ENCODE results near the gene SOWAHB.

DNA sequence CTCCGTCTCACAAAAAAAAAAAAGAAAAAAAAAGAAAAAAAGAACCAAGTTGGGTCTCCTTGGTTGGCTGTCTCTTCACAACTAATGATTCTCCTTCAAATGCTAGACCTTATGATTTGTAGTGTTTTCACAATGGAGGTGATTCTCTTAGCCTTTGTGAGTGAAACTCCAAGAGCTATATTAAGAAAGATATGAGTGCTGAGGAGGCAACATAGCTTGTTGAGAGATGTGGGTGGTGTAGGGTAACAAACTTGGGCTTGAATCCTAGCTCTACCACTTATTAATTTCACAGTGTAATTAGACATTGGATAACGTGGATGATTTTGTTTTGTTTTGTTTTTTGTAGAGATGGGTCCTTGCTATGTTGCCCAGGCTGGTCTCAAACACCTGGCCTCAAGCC is 41.2 kb upstream of the SOWAHB start:
- TF ChIP-seq POLR2A (IDR thresholded peaks at IDR 0.05), result no peak
- no peak for TF ChIP-seq CTCF (IDR thresholded peaks at IDR 0.05)

All from body of pancreas (tissue), 4 donors.